Medulla oblongata (tissue), 1 donor: Measurements from ENCODE around the gene WDR18.
"Not testable (repeated sequence)": the region's sequence is repeated elsewhere in the genome, so short reads cannot be mapped to it uniquely, and the experiment has no call there.

Experiments
- DNase-seq: peaks from one replicate; pipeline ENCODE4 v3.0.0-alpha.2; 2015; ENCODE audit errors: extremely low spot score

Gene WDR18

DNA sequence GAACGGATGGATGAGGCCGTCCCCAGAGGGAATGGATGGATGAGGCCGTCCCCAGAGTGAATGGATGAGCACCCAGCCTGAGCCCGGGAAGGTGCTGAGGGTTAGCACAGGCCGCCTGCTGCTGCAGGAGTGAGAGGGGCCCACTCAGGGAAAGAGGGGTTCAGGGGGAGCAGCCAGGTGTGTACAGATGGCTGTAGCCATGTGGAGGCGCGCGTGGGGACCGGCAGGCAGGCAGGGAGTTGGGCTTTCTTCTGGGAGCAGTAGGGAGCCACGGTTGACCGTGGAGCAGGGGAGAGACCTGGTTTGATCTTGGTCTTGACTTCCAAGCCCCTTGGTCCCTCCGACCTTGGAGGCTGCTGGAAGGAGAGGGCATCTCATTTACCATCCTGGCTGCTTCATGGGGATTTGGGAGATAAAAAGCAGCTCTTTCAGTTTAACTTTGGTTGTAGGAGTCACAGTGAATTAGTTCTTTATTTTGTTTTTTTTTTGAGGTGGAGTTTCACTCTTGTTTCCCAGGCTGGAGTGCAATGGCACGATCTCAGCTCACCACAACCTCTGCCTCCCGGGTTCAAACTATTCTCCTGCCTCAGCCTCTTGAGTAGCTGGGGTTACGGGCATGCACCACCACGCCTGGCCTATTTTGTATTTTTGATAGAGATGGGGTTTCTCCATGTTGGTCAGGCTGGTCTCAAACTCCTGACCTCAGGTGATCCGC lies 33.6 kb upstream of the WDR18 start:
- no peak for DNase-seq

GRCh38 chr19:952049-952679 lies 32.0 kb upstream of the WDR18 start:
- no peak for DNase-seq

DNA sequence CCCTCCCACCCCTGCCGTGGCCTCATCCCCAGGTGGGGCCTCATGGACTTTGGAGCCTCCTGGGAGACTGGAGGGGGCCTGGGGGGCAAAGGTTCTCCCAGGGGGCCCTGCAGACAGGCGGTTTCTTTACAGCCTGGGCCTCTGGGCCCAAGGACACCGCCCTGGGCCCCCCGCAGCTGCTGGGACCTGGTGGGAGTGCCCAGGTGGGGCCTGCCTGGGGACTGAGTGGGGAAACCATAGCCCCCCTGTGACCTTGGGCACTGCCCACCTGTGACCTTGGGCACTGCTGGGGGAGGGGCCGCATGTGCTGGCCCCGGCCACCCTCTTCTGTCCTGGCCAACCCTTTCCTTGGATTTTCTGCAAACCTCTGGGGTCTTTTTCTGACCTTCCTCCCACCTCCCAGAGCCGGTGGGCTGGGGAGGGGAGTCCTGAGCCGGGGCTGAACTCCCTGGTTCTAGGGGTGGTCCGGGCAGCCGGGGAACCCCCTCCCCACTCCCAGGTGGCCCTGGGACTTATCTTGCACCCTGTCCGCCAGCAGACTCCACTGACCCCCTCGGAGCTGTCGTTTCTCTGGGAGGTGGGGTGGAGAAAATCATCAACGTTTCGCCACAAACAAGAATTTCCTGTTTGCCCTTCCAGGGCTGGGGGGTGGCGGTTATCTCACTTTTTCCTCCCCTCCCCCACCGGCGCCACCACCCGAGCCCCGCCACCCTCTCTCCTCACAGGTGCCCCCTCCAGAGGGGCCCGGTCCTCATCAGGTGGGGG lies 31.3 kb upstream of the WDR18 start:
- no peak for DNase-seq

DNA sequence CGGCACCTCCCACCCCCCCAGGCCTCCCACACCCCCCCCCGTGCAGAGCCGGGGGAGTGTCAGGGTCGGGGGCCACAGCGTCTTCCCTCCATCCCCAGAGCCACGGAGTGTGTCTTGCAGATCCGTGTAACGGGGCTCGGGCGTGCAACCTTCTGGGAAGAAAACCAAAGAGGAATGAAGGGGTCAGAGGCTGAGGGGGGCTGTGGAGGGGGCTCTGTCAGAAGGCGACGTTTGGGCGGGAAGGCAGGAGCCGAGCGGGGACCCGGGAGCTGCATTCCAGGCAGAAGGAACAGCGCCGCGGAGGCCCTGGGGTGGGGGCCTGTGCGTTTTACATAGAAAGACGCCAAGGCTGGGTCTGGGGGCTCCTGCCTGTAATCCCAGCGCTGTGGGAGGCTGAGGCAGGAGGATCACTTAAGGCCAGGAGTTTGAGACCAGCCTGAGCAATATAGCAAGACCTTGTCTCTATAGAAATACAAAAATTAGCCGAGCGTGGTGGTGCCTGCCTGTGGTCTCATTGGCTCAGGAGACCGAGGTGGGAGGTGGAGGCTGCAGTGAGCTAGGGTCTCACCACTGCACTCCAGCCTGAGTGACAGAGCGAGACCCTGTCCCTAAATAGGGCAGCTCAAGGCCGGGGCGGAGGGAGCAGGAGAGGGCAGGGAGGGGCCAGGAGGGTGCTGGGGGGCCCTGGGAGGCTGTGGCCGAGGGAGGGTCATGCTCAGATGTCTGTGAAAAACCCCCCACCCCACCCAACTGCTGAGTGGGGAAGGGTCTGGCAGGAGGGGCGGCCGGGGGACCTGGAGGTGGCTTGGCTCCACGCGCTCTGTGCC lies 30.5 kb upstream of the WDR18 start:
- no peak for DNase-seq

- no peak for DNase-seq
These were observed 29.9 kb upstream of the WDR18 start for GRCh38 chr19:954272-954671.

- no peak for DNase-seq
These were observed 29.3 kb upstream of the WDR18 start for GRCh38 chr19:954672-955494.

DNA sequence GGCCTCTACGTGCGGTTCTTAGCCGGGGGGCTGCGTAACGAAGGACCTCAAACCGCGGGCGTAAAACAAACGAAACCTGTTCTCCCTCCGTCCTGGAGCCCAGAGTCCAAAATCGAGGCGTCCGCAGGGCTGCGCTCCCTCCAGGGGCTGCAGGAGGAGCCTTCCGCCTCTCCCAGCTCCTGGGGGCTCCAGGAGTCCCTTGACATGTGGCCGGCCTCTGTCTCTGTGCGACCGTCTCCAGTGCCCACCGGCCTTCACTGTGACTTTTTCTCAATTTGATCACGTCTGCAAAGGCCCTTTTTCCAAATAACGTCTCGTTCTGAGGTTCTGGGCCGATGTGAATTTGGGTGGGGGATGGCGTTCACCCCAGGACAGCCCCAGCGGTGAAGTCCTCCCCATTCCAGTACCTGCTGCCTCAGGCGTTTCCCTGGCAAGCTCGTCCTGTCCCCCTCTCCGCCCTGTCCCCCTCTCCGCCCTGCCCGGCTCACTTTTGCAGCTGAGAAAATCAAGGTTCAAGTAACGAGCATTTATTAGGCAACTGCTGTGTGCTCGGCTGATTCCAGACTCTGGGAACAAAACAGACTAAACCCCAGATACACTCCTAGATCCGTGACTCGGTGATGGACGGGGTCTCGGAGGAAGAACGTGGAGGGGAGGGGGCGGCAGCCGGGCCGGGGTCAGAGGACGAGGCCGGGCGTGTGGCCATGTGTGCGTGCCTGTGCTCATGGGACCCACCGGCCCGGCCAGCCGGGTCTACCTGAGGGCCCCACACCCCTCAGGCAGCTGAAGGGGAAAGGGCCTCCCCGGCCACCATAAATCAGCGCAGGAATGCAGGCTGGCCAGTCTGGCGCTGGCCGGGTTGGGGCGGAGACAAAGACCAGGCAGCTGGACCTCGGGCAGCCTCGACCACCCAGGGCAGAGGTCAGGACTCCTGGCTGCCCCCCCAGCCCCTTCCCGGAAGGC lies 28.1 kb upstream of the WDR18 start:
- DNase-seq = no peak

- DNase-seq = no peak
These were observed 27.2 kb upstream of the WDR18 start for GRCh38 chr19:956766-957440.

- not testable (repeated sequence) for DNase-seq
These were observed 26.6 kb upstream of the WDR18 start for GRCh38 chr19:957578-957977.

- DNase-seq = no peak
These were observed 24.9 kb upstream of the WDR18 start for GRCh38 chr19:958967-959855.

DNA sequence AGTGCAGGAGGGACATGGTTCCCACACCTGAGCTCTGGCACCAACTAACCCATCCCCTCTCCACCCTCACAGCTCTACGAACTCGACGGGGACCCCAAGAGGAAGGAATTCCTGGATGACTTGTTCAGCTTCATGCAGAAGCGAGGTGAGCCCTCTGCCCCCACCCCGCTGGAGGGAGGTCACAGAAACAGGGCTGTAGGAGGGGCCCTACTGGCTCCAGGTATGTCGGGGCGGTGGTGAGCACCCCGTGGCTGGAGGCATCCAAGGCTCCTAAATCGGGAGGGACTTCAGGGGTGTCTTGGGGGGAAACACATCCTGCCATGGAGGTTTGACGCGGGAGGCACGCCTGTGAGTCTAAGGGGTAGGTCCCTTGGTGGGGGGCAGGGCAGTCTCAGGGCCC lies 24.1 kb upstream of the WDR18 start:
- no peak for DNase-seq

- DNase-seq = no peak
These were observed 23.6 kb upstream of the WDR18 start for GRCh38 chr19:960601-960938.

DNA sequence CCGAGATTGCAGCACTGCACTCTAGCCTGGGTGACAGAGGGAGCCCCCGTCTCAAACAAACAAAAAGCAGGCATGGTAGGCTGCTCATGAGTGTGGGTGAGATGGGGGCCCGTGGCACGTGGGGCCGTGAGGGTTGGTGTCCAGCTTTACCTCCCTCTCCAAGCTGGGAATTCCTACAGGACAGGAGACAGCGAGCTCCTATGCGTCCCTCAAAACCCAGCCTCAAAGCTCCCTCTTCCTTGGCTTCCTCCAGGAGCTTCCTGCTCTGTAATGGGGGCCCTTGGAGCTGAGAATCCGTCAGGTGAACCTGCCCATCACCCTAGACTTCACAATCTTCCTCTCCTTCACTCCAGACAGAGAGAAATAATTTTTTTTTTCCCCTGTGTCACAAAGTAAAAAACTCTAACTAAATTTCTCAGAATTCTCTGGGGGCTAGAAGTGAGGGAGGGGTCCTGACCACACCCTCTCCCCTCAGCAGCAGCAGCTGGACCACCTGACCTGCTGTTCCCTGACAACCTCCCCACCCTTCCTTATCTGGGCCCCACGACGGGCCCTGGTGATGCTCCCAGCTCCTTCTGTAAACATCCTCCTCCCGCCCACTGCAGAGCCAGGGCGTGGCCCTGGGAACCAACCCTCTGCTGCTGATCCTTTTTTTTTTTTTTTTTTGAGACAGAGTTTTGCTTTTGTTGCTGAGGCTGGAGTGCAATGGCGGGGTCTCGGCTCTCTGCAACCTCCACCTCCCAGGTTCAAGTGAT lies 22.1 kb upstream of the WDR18 start:
- no peak for DNase-seq

DNA sequence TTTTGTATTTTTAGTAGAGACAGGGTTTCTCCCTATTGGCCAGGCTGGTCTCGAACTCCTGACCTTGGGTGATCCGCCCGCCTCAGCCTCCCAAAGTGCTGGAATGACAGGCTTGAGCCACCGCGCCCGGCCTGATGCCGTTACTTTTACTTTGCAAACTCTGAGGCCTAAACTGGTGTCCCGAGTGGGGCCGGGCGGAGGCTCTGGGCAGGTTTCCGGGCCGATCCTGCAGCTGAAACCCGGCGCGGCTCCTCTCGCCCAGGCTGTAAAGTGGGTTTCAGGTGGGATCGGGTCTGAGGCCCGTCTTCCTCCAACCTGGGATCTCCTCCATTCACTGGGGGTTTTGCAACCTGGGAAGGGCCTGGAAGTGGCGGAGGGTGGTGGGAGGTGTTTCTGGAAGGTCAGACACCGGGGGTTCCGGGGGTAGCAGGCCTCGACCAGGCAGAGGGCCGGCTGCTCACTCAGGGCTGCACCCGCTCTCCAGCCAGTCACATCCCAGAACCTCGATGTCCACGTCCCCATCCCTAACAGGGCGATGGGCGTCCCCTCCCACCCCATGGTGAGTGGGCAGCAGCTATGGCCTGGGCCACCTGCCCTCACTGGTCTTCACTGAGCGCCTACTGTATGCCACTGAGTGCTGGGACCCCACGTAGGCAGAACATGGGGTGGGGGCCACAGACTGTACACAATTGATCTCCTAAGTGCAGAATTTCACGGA lies 21.3 kb upstream of the WDR18 start:
- no peak for DNase-seq

GRCh38 chr19:963486-963951 lies 20.6 kb upstream of the WDR18 start:
- DNase-seq = no peak

DNA sequence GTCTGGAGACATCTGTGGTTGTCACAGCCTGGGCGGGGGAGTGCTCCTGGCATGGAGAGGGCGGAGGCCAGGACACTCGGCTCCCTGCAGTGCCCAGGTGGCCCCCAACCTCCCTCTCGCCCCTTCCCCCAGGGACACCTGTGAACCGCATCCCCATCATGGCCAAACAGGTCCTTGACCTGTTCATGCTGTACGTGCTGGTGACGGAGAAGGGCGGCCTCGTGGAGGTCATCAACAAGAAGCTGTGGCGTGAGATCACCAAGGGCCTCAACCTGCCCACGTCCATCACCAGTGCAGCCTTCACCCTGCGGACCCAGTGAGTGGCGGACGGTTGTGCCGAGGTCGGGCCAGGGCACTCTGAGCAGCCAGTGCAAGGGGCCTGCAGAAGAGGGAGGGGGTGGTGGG lies 20.0 kb upstream of the WDR18 start:
- DNase-seq = no peak
